IMR-90 (cell line): ENCODE results near the gene ISM1. TPM values are rescaled to one million over a fixed set of nuclear protein-coding genes. Genes with fewer than 3 reads are reported as not detected.

Experiments used
- ATAC-seq: fragments of 200-7000 bp; cut with Tn5 transposase; 2 replicates; pipeline ENCODE4 v1.9.1; 2020; ENCODE audit warnings: low read depth, mild to moderate bottlenecking, moderate library complexity
- BruUV-seq: library from RNA; stranded (reverse); fragments of 400-500 nt; replicated peaks from 2 replicates; lab custom pipeline; 2021; lab: Mats Ljungman, UMichigan
- CTCF ChIA-PET: fragments of 300-600 bp; formaldehyde crosslinking; extraction: SDS; loops from one replicate; lab custom pipeline; 2021; ENCODE audit warnings: antibody characterized with exemption; lab: Yijun Ruan, JAX
- POLR2A ChIA-PET: fragments of 300-600 bp; sonication (Branson Sonifier 250); formaldehyde crosslinking; loops from one replicate; lab custom pipeline; 2022; ENCODE audit warnings: antibody characterized with exemption; ENCODE audit not compliant: unreplicated experiment; lab: Charles Lee
- DNase-seq: peaks from one replicate; pipeline ENCODE4 v3.0.0; 2013
- H2AFZ ChIP-seq: replicated peaks from 2 replicates; pipeline ENCODE3; 2013; ENCODE audit warnings: low read length, mild to moderate bottlenecking; ENCODE audit not compliant: poor library complexity
- H2AK5ac ChIP-seq: 2 replicates; pipeline ENCODE4 v1.6.1; 2013; ENCODE audit warnings: low read depth, low read length, inconsistent platforms
- H2AK9ac ChIP-seq: replicated peaks from 2 replicates; pipeline ENCODE3; 2013; ENCODE audit warnings: mild to moderate bottlenecking, low read depth, low read length, moderate library complexity; ENCODE audit not compliant: poor library complexity
- H2BK120ac ChIP-seq: 2 replicates; pipeline ENCODE4 v1.6.1; 2013; ENCODE audit warnings: low read depth, low read length, inconsistent platforms
- H2BK15ac ChIP-seq: 3 replicates; pipeline ENCODE4 v1.6.1; 2013; ENCODE audit warnings: low read depth, low read length, inconsistent platforms
- H2BK20ac ChIP-seq: 2 replicates; pipeline ENCODE4 v1.6.1; 2013; ENCODE audit warnings: low read depth, mild to moderate bottlenecking, inconsistent platforms, low read length, moderate library complexity
- H2BK5ac ChIP-seq: 2 replicates; pipeline ENCODE4 v1.6.1; 2013; ENCODE audit warnings: mild to moderate bottlenecking, low read depth, low read length, inconsistent platforms; ENCODE audit not compliant: poor library complexity, severe bottlenecking
- H3K14ac ChIP-seq: replicated peaks from 2 replicates; pipeline ENCODE4 v1.6.1; 2013; ENCODE audit warnings: low read depth, low read length, inconsistent platforms
- H3K18ac ChIP-seq: 2 replicates; pipeline ENCODE4 v1.6.1; 2013; ENCODE audit warnings: low read depth, low read length, control low read depth
- H3K23ac ChIP-seq: 2 replicates; pipeline ENCODE4 v1.6.1; 2013; ENCODE audit warnings: low read depth, low read length, inconsistent platforms
- H3K27ac ChIP-seq: 2 replicates; pipeline ENCODE4 v1.5.1; 2013; ENCODE audit warnings: mild to moderate bottlenecking, control low read depth, low read length; ENCODE audit not compliant: insufficient read depth
- H3K27me3 ChIP-seq: 2 replicates; pipeline ENCODE4 v1.6.1; 2013; ENCODE audit warnings: low read length; ENCODE audit not compliant: control insufficient read depth, insufficient read depth
- H3K36me3 ChIP-seq: 2 replicates; pipeline ENCODE4 v1.6.1; 2013; ENCODE audit warnings: low read length, mixed read lengths; ENCODE audit not compliant: control insufficient read depth, insufficient read depth
- H3K4ac ChIP-seq: 2 replicates; pipeline ENCODE4 v1.6.1; 2013; ENCODE audit warnings: low read depth, low read length, inconsistent platforms
- H3K4me1 ChIP-seq: 2 replicates; pipeline ENCODE4 v1.6.1; 2013; ENCODE audit warnings: low read length, mixed read lengths; ENCODE audit not compliant: control insufficient read depth, insufficient read depth
- H3K4me2 ChIP-seq: 2 replicates; pipeline ENCODE4 v1.6.1; 2013; ENCODE audit warnings: low read depth, mild to moderate bottlenecking, control low read depth, low read length, moderate library complexity
- H3K4me3 ChIP-seq: 2 replicates; pipeline ENCODE4 v1.5.1; 2013; ENCODE audit warnings: low read depth, mild to moderate bottlenecking, control low read depth, low read length, moderate library complexity; ENCODE audit not compliant: insufficient read depth
- H3K56ac ChIP-seq: 2 replicates; pipeline ENCODE4 v1.6.1; 2013; ENCODE audit warnings: low read length, inconsistent platforms; ENCODE audit not compliant: insufficient read depth; ENCODE audit errors: extremely low read depth
- H3K79me1 ChIP-seq, 2 experiments: 2 replicates each; pipeline ENCODE4 v1.6.1; 2013; ENCODE audit warnings: low read length in 2 of 2, inconsistent platforms in 1 of 2, low read depth in 1 of 2
- H3K9ac ChIP-seq: 2 replicates; pipeline ENCODE4 v1.6.1; 2013; ENCODE audit warnings: low read depth, low read length, control low read depth
- H3K9me1 ChIP-seq: 2 replicates; pipeline ENCODE4 v1.6.1; 2013; ENCODE audit warnings: low read length, inconsistent platforms; ENCODE audit not compliant: insufficient read depth
- H3K9me3 ChIP-seq: 2 replicates; pipeline ENCODE4 v1.6.1; 2013; ENCODE audit warnings: low read length; ENCODE audit not compliant: control insufficient read depth, insufficient read depth
- H4K20me1 ChIP-seq: 2 replicates; pipeline ENCODE4 v1.6.1; 2013; ENCODE audit warnings: low read length, inconsistent platforms; ENCODE audit not compliant: insufficient read depth
- H4K5ac ChIP-seq: 2 replicates; pipeline ENCODE4 v1.6.1; 2013; ENCODE audit warnings: mild to moderate bottlenecking, low read depth, low read length, control low read depth
- H4K8ac ChIP-seq, 2 experiments: 2 replicates each; pipeline ENCODE4 v1.6.1; 2013; ENCODE audit warnings: low read depth in 2 of 2, low read length in 2 of 2, control low read depth in 1 of 2, inconsistent platforms in 1 of 2
- H4K91ac ChIP-seq: 2 replicates; pipeline ENCODE4 v1.6.1; 2013; ENCODE audit warnings: low read depth, low read length, inconsistent platforms; ENCODE audit not compliant: insufficient read depth
- BHLHE40 ChIP-seq: fragments of 150-350 bp; IDR thresholded peaks from 2 replicates; pipeline ENCODE4 v1.6.1; 2016; ENCODE audit warnings: mild to moderate bottlenecking, low read depth, low read length
- FOS ChIP-seq: fragments of 150-350 bp; IDR thresholded peaks from 2 replicates; pipeline ENCODE4 v1.6.1; 2016; ENCODE audit warnings: low read depth, low read length
- MXI1 ChIP-seq: IDR thresholded peaks from 2 replicates; pipeline ENCODE4 v1.6.1; 2012; ENCODE audit warnings: low read depth, mild to moderate bottlenecking, low read length, moderate library complexity, borderline replicate concordance
- NFE2L2 ChIP-seq: fragments of 150-350 bp; IDR thresholded peaks from 2 replicates; pipeline ENCODE4 v1.6.1; 2016; ENCODE audit warnings: low read depth, mild to moderate bottlenecking, low read length
- RCOR1 ChIP-seq: IDR thresholded peaks from 2 replicates; pipeline ENCODE4 v1.6.1; 2012; ENCODE audit warnings: mild to moderate bottlenecking, low read length, improper control_type of control experiment; ENCODE audit not compliant: insufficient replicate concordance
- RFX5 ChIP-seq: IDR thresholded peaks from 2 replicates; pipeline ENCODE4 v1.8.0; 2012; ENCODE audit warnings: low read depth, mild to moderate bottlenecking, low read length, moderate library complexity
- SMC3 ChIP-seq: fragments of 150-350 bp; IDR thresholded peaks from 2 replicates; pipeline ENCODE4 v1.6.1; 2016; ENCODE audit warnings: low read depth, mild to moderate bottlenecking, antibody characterized with exemption, low read length, moderate library complexity
- WGBS, 2 experiments: methylation state at CpG; one replicate each; pipeline versions ENCODE4 v1.1.5 to v1.1.7; 2013; ENCODE audit warnings: missing lambda C conversion rate in 2 of 2; ENCODE audit not compliant: insufficient read length in 1 of 2; ENCODE audit errors: extremely low coverage in 2 of 2; 5-methylcytosine and 5-hydroxymethylcytosine counted together
- dilution Hi-C: fragments of 300-500 bp; cut with HindIII; formaldehyde crosslinking; loops from one replicate; pipeline ENCODE4 v1.14.3; 2018; ENCODE audit warnings: low sequenced_read_pairs; ENCODE audit not compliant: unreplicated experiment
- in situ Hi-C: fragments of 300-500 bp; cut with MboI; formaldehyde crosslinking; loops from 3 replicates; pipeline ENCODE4 v1.14.3; 2019; ENCODE audit warnings: low sequenced_read_pairs, inconsistent platforms, mixed read lengths
- intact Hi-C: fragments of 100-400 bp; cut with micrococcal nuclease; formaldehyde crosslinking; loops from 2 replicates; pipeline ENCODE4 v1.10.0; 2022
- polyA plus RNA-seq, 3 experiments: library from polyadenylated mRNA; depleted of rRNA; stranded (reverse); fragments of >200 nt; gene quantifications; 2 replicates each; pipeline ENCODE4 v1.2.3, GENCODE V29; 2012; ENCODE audit warnings: low replicate concordance in 1 of 3
- total RNA-seq: library from RNA; depleted of rRNA; stranded (reverse); fragments of >200 nt; gene quantifications from 2 replicates; pipeline ENCODE4 v1.2.3, GENCODE V29; 2012
- TF ChIP-seq, protein P1 (sequence below): fragments of 150-350 bp; IDR thresholded peaks from 2 replicates; pipeline ENCODE4 v1.6.1; 2017; ENCODE audit warnings: mild to moderate bottlenecking, antibody characterized with exemption, low read length, low read depth
- TF ChIP-seq, protein P2 (sequence below): conservative IDR thresholded peaks from 2 replicates; pipeline ENCODE4 v1.5.1; 2012; ENCODE audit warnings: mild to moderate bottlenecking, low read depth, low read length, improper control_type of control experiment
- TF ChIP-seq, protein P3 (sequence below): fragments of 150-350 bp; IDR thresholded peaks from 2 replicates; pipeline ENCODE4 v1.6.1; 2016; ENCODE audit warnings: low read depth, mild to moderate bottlenecking, low read length, moderate library complexity, borderline replicate concordance

The ISM1 gene
- total and polyA plus RNA-seq, 2 of the 4 experiments (the other 2 are of a cell fraction): not detected

DNA sequence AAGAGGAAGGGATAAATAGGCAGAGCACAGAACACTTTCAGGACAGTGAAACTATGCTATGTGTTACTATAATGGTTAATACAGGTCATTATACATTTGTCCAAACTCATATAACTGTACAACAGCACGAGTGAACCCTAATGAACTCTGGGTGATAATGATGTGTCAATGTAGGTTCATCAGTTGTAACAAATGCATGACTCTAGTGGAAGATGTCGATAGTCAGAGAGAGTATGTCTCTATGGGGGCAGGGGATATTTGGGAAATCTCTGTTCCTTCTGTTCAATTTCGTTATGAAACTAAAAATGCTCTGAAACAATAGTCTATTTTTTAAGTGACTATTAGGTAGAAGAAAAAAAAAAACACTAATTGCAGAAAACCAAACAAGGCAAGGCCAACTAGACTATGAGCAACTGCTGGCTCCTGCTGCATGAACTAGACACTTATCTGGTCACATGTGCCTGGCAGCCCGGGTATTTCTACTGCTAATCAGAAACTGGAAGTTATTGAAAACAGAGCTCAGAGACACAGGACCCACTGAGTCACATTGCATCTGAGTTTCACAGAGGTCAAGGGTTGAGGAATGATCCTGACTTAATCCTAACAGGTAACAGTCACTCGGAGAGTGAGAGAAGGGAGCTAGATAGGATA, 97.9 kb downstream of the ISM1 start:
- Histone ChIP-seq H3K4me2 (no peak overlapping the region), H3K18ac (no peak overlapping the region), H3K14ac (no peak overlapping the region), H2BK15ac (no peak overlapping the region), H3K27me3 (peaks cover 9% of the 10 kb centered on the region), H4K91ac (no peak overlapping the region), H2BK20ac (no peak overlapping the region), H2AK9ac (no peak overlapping the region), H3K4me1 (no peaks in the 10 kb centered on the region), H4K8ac (no peak overlapping the region), H3K23ac (no peak overlapping the region), H3K79me1 (no peaks in the 10 kb centered on the region), H3K27ac (no peak overlapping the region), H2BK5ac (no peak overlapping the region), H3K36me3 (no peaks in the 10 kb centered on the region), H4K20me1 (no peaks in the 10 kb centered on the region), H3K4ac (no peak overlapping the region), H2AK5ac (no peak overlapping the region), H2BK120ac (no peak overlapping the region), H2AFZ (no peak overlapping the region), H3K9me1 (no peaks in the 10 kb centered on the region), H3K4me3 (no peak overlapping the region; the same call in 1 of the 2 replicates), H3K9me3 (no peaks in the 10 kb centered on the region), H3K56ac (no peak overlapping the region), H3K9ac (no peak overlapping the region), H4K5ac (no peak overlapping the region)
- in situ Hi-C loops: no loop called here
- DNase-seq (no peak), ATAC-seq (no peak)
- ChIA-PET POLR2A (no interaction called here), CTCF (no interaction called here)
- TF ChIP-seq RFX5 (no peak), RCOR1 (no peak), BHLHE40 (no peak), MXI1 (no peak), FOS (no peak), SMC3 (no peak), NFE2L2 (no peak)
- TF ChIP-seq, protein P1, sequence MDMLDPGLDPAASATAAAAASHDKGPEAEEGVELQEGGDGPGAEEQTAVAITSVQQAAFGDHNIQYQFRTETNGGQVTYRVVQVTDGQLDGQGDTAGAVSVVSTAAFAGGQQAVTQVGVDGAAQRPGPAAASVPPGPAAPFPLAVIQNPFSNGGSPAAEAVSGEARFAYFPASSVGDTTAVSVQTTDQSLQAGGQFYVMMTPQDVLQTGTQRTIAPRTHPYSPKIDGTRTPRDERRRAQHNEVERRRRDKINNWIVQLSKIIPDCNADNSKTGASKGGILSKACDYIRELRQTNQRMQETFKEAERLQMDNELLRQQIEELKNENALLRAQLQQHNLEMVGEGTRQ: no peak
- TF ChIP-seq, protein P2, sequence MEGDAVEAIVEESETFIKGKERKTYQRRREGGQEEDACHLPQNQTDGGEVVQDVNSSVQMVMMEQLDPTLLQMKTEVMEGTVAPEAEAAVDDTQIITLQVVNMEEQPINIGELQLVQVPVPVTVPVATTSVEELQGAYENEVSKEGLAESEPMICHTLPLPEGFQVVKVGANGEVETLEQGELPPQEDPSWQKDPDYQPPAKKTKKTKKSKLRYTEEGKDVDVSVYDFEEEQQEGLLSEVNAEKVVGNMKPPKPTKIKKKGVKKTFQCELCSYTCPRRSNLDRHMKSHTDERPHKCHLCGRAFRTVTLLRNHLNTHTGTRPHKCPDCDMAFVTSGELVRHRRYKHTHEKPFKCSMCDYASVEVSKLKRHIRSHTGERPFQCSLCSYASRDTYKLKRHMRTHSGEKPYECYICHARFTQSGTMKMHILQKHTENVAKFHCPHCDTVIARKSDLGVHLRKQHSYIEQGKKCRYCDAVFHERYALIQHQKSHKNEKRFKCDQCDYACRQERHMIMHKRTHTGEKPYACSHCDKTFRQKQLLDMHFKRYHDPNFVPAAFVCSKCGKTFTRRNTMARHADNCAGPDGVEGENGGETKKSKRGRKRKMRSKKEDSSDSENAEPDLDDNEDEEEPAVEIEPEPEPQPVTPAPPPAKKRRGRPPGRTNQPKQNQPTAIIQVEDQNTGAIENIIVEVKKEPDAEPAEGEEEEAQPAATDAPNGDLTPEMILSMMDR: no peak
- TF ChIP-seq, protein P3, sequence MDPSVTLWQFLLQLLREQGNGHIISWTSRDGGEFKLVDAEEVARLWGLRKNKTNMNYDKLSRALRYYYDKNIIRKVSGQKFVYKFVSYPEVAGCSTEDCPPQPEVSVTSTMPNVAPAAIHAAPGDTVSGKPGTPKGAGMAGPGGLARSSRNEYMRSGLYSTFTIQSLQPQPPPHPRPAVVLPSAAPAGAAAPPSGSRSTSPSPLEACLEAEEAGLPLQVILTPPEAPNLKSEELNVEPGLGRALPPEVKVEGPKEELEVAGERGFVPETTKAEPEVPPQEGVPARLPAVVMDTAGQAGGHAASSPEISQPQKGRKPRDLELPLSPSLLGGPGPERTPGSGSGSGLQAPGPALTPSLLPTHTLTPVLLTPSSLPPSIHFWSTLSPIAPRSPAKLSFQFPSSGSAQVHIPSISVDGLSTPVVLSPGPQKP: no peak
- intact Hi-C loops: no loop called here
- no CpG with 5 or more reads among the region's 5 CpGs for WGBS, 2 experiments
- dilution Hi-C loops: no loop called here
- no TSS peak for BruUV-seq
